Activated naive CD8-positive, alpha-beta T cell treated with anti-CD3 and anti-CD28 coated beads, Interleukin-2, amount 50 U/mL, for 24 hours (primary cell): ENCODE results near the gene DHRS9.
A peak's percentile ranks its signal among the peaks of the same experiment; 100 is the strongest.

Experiments used
- ATAC-seq: fragments of 150-1000 bp; cut with Tn5 transposase; one replicate; pipeline ENCODE4 v1.10.0; 2021
- DNase-seq: peaks from one replicate; pipeline ENCODE4 v3.0.0; 2021
- H3K27ac Mint-ChIP-seq: one replicate; pipeline ENCODE4 v1.8.0; 2021; ENCODE audit warnings: mild to moderate bottlenecking, mixed read lengths
- H3K27me3 Mint-ChIP-seq: one replicate; pipeline ENCODE4 v1.8.0; 2021; ENCODE audit warnings: mixed read lengths
- H3K36me3 Mint-ChIP-seq: one replicate; pipeline ENCODE4 v1.8.0; 2021; ENCODE audit warnings: low read depth, mixed read lengths
- H3K4me1 Mint-ChIP-seq: one replicate; pipeline ENCODE4 v1.8.0; 2021; ENCODE audit warnings: mixed read lengths
- H3K4me3 Mint-ChIP-seq: one replicate; pipeline ENCODE4 v1.8.0; 2021; ENCODE audit warnings: mild to moderate bottlenecking, moderate library complexity, mixed read lengths
- H3K9me3 Mint-ChIP-seq: one replicate; pipeline ENCODE4 v1.8.0; 2021; ENCODE audit warnings: mixed read lengths

Gene DHRS9

DNA sequence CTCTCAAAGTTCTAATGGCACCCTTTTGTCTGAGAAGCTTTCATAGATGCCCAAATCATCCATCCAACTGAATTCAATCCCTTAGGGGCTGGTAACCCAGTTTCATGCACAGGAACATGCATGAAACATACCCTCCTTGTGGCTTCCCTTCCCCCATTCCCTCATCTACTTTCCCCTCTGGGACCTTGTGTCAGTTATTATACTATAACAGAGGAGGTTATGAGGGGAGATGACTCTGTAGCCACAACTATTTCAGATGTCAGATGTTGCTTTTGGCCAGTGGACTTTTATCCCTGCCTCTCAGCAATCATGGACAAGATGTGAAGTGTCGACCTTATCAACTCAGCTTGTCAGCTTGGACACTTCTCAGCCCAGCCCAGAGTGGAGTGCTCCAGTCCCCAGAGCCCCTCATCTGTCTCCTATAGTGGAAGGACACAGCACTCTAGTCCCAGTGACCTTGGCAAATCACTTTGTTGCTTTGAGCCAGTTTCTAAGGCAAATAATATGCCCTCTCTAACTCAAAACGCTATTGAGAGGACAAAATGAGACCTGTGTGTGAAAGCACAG lies 8.4 kb downstream of the DHRS9 start:
- ATAC-seq (no peak), DNase-seq (no peak)
- no peak overlapping the region for H3K4me3 Mint-ChIP-seq
- H3K36me3 Mint-ChIP-seq: peaks cover 14% of the 10 kb centered on the region
- peaks cover 10% of the 10 kb centered on the region for H3K9me3 Mint-ChIP-seq
- no peak overlapping the region for H3K27ac Mint-ChIP-seq
- H3K27me3 Mint-ChIP-seq: no peaks in the 10 kb centered on the region
- peaks cover 22% of the 10 kb centered on the region for H3K4me1 Mint-ChIP-seq

DNA sequence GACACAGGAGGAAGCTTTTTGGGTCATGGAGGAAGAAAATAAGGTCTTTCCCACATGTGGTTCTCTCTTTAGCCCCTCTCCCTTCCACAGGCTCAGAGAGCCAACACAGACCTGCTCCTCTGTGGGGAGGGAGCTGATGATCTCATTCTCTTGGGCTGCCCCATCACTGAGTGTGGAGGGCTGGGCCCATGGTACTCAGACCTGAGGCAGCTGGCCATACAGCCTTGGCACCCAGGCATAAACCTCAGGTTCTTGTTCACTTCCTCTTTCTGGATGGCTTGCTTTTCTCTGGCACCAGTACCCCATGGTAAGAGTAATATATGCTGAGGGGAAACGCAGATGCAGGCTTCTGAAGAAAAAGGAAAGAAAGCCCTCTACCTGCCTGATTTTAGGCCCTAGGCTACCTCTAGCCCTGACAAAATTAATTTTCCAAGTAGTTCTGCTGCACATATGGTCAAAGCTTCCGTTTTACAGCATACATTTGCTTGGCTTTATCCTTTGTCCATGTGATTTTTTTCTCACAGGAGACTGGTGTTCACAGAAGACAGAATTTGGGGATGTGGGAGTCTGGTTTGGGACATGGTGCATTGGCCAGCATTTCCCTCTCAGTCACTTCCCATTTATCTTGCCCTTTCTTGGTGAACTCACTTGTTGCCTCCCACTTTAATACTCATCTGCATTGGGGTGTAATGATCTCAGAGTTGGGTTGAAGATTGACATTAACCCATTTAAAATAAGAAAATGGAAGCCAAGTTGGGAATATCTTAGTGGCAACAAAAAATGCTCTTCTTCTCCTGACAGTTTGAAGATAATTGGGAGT lies 11.1 kb downstream of the DHRS9 start:
- no peak for ATAC-seq
- no peak for DNase-seq
- H3K4me3 Mint-ChIP-seq: no peak overlapping the region
- H3K9me3 Mint-ChIP-seq: peaks cover 3% of the 10 kb centered on the region
- H3K36me3 Mint-ChIP-seq: no peaks in the 10 kb centered on the region
- no peak overlapping the region for H3K27ac Mint-ChIP-seq
- no peaks in the 10 kb centered on the region for H3K27me3 Mint-ChIP-seq
- H3K4me1 Mint-ChIP-seq: peaks cover 4% of the 10 kb centered on the region

DNA sequence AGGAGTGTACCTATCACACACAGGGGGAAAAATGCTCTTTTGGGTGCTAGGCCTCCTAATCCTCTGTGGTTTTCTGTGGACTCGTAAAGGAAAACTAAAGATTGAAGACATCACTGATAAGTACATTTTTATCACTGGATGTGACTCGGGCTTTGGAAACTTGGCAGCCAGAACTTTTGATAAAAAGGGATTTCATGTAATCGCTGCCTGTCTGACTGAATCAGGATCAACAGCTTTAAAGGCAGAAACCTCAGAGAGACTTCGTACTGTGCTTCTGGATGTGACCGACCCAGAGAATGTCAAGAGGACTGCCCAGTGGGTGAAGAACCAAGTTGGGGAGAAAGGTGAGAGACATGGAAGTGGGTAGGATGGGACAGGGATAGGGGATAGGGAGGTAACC lies 12.2 kb downstream of the DHRS9 start:
- H3K36me3 Mint-ChIP-seq: no peaks in the 10 kb centered on the region
- H3K27me3 Mint-ChIP-seq: peaks cover 8% of the 10 kb centered on the region
- H3K4me3 Mint-ChIP-seq: no peak overlapping the region
- H3K4me1 Mint-ChIP-seq: peaks cover 4% of the 10 kb centered on the region
- ATAC-seq: no peak
- DNase-seq: no peak
- no peak overlapping the region for H3K27ac Mint-ChIP-seq
- H3K9me3 Mint-ChIP-seq: peaks cover 3% of the 10 kb centered on the region

DNA sequence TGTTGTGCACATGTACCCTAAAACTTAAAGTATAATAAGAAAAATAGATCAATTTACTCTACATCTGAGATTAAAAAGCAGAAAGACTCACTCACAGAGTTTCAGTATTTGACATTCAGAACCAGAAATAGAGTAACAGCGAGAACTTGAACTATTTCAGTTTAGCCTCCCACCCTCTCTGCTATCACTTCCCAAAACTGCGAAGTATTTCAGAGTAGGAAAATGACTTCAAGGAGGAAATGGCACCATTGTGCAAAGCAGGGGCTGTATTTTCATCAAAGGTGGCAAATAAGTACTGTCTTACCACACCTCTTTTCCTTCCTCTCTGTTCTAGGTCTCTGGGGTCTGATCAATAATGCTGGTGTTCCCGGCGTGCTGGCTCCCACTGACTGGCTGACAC lies 13.6 kb downstream of the DHRS9 start:
- DNase-seq: no peak
- Mint-ChIP-seq H3K9me3 (peaks cover 3% of the 10 kb centered on the region), H3K27ac (no peak overlapping the region), H3K27me3 (peaks cover 8% of the 10 kb centered on the region), H3K36me3 (no peaks in the 10 kb centered on the region), H3K4me3 (no peak overlapping the region), H3K4me1 (peaks cover 4% of the 10 kb centered on the region)
- ATAC-seq: no peak

DNA sequence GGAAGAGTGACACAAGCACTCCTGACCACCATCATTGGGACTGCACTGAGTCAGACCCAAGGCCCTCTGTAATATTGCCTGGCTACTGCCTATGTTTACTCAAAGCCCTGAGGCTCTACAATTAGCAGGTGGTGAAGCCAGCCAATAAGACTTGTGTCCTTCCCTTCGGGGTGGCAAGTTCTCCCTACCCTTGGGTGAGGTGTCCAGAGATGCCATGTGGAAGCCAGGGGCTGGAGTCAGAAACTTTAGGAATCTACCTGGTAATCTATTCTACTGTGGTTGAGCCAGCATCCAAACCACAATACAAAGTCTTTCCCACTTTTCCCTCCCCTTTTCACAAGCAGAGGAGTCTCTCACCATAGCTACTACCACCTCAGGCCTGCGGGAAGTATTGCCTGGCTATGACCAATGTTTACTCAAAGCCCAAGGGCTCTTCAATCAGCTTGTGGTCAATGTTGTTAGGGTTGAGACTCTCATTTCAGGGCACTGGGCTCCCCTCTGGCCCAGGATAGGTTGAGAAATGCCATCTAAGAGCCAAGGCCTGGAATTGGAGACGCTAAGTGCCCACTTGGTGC lies 17.6 kb downstream of the DHRS9 start:
- DNase-seq (no peak), ATAC-seq (no peak)
- Mint-ChIP-seq H3K27ac (no peak overlapping the region), H3K4me3 (no peak overlapping the region), H3K4me1 (peaks cover 2% of the 10 kb centered on the region), H3K36me3 (no peaks in the 10 kb centered on the region), H3K9me3 (peaks cover 3% of the 10 kb centered on the region), H3K27me3 (peaks cover 8% of the 10 kb centered on the region)

DNA sequence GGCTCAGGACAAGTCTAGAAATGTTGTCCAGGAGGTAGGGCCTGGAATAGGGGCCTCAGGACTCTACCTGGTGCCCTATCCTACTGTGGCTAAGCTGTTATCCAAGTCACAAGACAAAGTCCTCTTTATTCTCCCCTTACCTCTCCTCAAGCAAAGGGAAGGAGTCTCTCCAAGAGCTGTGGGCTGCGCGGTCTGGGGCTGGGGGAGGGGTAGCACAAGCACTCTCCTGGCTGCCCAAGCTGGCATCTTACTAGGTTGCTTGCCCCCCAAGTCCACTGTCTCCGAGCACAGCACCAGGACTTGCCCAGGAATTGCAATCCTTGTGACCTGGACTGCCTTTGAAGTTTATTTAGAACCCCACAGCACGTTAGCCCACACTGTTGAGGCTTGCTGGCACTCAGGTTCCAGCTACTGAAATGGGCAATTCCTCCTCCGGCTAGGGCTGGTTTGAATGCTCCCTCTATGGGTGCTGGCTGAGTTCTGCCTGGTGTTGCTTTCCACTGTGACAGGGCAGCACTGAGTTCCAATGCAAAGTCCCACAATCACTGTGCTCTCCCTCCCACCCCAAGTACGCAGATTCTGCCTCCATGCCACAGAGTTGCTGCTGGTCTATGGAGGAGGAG lies 18.5 kb downstream of the DHRS9 start:
- Mint-ChIP-seq H3K4me3 (no peak overlapping the region), H3K4me1 (peaks cover 2% of the 10 kb centered on the region), H3K27me3 (peaks cover 8% of the 10 kb centered on the region), H3K9me3 (peaks cover 3% of the 10 kb centered on the region), H3K27ac (no peak overlapping the region), H3K36me3 (no peaks in the 10 kb centered on the region)
- no peak for ATAC-seq
- no peak for DNase-seq

DNA sequence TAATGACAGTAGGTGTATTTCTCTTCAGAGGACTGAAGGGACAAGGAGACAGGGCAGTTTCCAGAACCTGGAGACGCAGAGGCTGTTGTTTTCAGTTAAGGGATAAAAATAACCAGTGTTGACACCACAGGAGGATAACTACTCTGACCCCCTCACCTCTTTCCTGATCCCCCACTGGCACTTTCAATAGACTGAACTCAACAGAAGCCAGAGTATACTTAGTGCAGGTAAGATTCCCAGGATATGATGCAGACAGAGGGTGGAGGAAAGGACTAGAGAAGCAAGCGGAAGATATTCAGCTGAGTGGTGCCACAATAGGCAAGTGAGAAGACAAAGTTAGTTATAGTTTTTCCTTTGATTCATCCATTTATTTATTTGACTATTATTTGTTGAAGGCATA lies 19.8 kb downstream of the DHRS9 start:
- Mint-ChIP-seq H3K9me3 (no peaks in the 10 kb centered on the region), H3K4me3 (no peak overlapping the region), H3K4me1 (no peaks in the 10 kb centered on the region), H3K36me3 (no peaks in the 10 kb centered on the region), H3K27ac (no peak overlapping the region), H3K27me3 (peaks cover 8% of the 10 kb centered on the region)
- DNase-seq (no peak), ATAC-seq (no peak)

DNA sequence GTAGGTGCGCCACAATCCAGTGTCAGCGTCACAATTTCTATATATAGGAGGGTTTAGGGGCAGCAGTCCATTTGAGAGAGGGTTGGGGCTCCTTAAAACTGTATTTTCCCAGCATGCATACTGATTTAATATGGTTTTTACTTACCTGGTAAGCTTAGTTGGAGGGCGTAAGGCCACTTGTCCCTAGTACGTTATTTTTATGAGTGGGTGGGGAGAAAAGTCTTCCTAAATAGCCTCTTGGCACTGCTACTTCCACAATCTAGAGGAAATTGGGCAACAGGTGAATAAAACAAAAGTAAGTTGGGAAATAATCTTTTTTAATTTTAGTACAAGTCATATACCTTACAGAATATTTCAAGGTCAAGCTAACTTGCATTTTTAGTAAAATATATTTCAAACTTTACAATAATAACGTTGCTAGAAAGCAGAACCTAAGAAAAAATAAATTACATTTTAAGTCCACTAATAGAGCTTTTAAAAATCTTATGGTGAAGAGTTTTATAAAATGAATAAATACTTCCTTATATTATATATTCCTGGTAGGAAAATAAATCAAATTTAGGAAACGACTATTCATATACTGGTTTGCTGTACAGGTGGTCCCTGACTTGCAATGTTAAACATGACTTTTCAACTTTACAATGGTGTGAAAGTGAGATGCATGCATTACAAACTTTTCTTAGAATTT lies 20.9 kb downstream of the DHRS9 start:
- Mint-ChIP-seq H3K9me3 (no peaks in the 10 kb centered on the region), H3K4me3 (no peak overlapping the region), H3K27me3 (peaks cover 8% of the 10 kb centered on the region), H3K36me3 (no peaks in the 10 kb centered on the region), H3K4me1 (peaks cover 1% of the 10 kb centered on the region), H3K27ac (no peak overlapping the region)
- DNase-seq: no peak
- no peak for ATAC-seq

DNA sequence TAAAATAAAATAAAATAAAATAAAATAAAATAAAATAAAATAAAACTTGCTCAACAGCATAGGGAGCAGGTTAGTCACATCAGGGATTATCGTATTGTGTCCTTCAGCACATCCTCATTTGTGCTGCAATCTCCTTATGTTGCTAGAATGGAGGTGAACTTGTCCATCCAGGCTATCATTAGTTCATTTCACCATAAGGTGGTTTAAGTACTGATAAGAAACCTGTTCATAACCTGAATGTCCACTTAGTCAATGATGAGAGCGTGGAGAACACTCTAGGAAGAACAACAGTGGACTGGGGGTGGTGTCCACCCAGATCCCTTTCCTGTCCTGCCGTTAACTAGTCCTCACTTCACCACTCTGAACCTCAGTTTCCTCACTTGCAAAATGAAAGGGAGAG lies 21.9 kb downstream of the DHRS9 start:
- Mint-ChIP-seq H3K36me3 (no peaks in the 10 kb centered on the region), H3K27me3 (peaks cover 2% of the 10 kb centered on the region), H3K4me1 (peaks cover 11% of the 10 kb centered on the region), H3K9me3 (no peaks in the 10 kb centered on the region), H3K4me3 (no peak overlapping the region), H3K27ac (no peak overlapping the region)
- DNase-seq (no peak), ATAC-seq (no peak)

DNA sequence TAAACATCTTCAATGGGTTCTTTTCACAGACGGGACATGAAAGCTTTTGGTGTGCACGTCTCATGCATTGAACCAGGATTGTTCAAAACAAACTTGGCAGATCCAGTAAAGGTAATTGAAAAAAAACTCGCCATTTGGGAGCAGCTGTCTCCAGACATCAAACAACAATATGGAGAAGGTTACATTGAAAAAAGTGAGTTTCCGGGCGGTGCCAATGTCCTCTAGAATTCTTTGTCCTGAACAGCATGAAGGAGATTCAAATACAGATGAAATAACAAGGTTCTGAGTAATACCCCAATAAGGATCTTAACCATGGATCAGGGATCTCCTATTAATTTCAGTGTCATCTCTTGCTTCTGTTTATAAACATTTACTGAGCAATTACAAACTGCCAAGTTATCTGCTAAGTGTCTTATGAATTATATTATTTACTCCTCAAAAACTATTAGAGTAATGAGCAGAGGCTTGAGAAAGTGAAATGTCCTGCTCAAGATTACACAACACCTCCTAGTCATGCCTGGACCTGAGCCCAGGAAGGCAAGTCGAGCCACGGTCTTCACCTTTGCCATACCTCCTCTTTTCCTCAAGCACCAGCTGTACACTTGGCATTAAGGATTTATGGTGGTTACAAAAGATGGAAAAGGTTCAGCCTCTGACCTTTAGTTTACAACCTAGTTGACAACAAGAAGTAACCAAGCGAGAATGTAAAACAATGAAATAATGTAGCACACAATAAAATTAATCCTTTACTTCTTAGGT lies 22.6 kb downstream of the DHRS9 start:
- Mint-ChIP-seq H3K27ac (no peak overlapping the region), H3K4me3 (no peak overlapping the region), H3K27me3 (no peaks in the 10 kb centered on the region), H3K4me1 (peaks cover 13% of the 10 kb centered on the region), H3K9me3 (no peaks in the 10 kb centered on the region), H3K36me3 (no peaks in the 10 kb centered on the region)
- ATAC-seq (no peak), DNase-seq (no peak)

DNA sequence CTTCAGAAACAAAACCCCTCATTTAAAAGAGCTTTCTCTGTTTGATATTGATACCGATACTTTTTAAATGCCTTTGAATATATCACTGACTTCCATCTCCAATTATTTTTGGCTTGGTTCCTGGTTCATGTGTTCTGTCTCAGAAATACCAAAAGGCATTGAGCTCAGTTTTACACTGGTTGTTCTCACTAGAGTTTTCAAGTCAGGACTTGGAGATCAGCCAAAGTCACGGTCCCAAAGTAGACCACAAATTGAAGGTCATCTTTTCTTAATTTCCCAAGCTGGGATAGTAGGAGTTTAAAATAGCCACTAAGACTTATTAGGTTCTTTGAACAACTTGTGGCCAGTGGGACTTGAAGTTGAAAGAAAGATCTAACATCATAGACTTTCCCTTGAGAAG lies 24.2 kb downstream of the DHRS9 start:
- H3K27me3 Mint-ChIP-seq: no peaks in the 10 kb centered on the region
- ATAC-seq (no peak), DNase-seq (no peak)
- no peaks in the 10 kb centered on the region for H3K9me3 Mint-ChIP-seq
- H3K36me3 Mint-ChIP-seq: no peaks in the 10 kb centered on the region
- H3K27ac Mint-ChIP-seq: no peak overlapping the region
- peaks cover 13% of the 10 kb centered on the region for H3K4me1 Mint-ChIP-seq
- no peak overlapping the region for H3K4me3 Mint-ChIP-seq

DNA sequence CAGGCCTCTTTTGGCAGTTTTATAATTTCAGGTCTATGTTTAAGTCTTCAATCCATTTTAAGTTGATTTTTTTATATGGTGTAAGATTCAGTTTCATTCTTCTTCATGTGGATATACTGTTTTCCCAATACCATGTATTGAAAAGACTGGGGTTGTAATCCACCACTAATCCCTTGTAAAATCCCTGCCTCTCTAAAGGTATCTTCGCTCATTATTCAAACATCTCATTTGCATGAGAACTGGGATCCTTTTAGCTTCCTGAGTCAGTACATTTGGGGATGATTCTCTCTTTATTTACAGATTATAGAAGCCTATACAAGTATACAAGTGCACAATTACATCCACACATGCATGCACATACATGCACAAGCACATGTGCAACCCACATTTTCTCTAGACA lies 25.3 kb downstream of the DHRS9 start:
- Mint-ChIP-seq H3K27ac (no peak overlapping the region), H3K4me1 (peaks cover 13% of the 10 kb centered on the region), H3K9me3 (no peaks in the 10 kb centered on the region), H3K4me3 (no peak overlapping the region), H3K36me3 (no peaks in the 10 kb centered on the region), H3K27me3 (no peaks in the 10 kb centered on the region)
- no peak for DNase-seq
- ATAC-seq: no peak

DNA sequence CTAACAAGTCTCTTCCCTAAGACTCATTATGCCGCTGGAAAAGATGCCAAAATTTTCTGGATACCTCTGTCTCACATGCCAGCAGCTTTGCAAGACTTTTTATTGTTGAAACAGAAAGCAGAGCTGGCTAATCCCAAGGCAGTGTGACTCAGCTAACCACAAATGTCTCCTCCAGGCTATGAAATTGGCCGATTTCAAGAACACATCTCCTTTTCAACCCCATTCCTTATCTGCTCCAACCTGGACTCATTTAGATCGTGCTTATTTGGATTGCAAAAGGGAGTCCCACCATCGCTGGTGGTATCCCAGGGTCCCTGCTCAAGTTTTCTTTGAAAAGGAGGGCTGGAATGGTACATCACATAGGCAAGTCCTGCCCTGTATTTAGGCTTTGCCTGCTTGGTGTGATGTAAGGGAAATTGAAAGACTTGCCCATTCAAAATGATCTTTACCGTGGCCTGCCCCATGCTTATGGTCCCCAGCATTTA lies 26.3 kb downstream of the DHRS9 start:
- Mint-ChIP-seq H3K27me3 (no peaks in the 10 kb centered on the region), H3K4me1 (peaks cover 13% of the 10 kb centered on the region), H3K27ac (no peak overlapping the region), H3K4me3 (no peak overlapping the region), H3K9me3 (no peaks in the 10 kb centered on the region), H3K36me3 (no peaks in the 10 kb centered on the region)
- no peak for DNase-seq
- ATAC-seq: peak; percentile 81

DNA sequence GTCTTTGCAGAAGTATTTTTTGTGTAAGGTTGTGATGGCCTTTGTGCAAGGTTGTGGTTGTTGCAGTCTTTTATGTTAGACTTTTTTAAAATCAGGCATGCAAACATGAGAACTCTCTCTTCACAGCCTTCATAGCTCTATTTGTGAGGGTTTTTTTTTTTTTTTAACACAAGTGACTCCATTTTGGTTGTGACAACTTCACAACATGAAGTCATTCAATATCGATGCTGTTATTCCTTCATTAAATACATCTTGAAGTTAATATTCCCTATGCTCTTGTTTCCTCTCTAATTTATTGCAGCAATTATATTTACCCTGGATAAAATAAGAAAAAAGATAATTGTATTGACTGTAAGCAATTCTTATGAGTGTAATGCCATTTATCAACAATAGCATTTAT lies 35.5 kb downstream of the DHRS9 start:
- peaks cover 44% of the 10 kb centered on the region for H3K4me1 Mint-ChIP-seq
- no peak overlapping the region for H3K4me3 Mint-ChIP-seq
- H3K27ac Mint-ChIP-seq: no peak overlapping the region
- no peaks in the 10 kb centered on the region for H3K9me3 Mint-ChIP-seq
- DNase-seq: no peak
- ATAC-seq: no peak
- H3K27me3 Mint-ChIP-seq: no peaks in the 10 kb centered on the region
- H3K36me3 Mint-ChIP-seq: no peaks in the 10 kb centered on the region
